Midbrain (tissue), 1 donor: ENCODE measurements around the gene PPP1R9B.

Experiments
- DNase-seq: peaks from one replicate; lab custom pipeline; 2025; lab: John Stamatoyannopoulos, UW

PPP1R9B gene

DNA sequence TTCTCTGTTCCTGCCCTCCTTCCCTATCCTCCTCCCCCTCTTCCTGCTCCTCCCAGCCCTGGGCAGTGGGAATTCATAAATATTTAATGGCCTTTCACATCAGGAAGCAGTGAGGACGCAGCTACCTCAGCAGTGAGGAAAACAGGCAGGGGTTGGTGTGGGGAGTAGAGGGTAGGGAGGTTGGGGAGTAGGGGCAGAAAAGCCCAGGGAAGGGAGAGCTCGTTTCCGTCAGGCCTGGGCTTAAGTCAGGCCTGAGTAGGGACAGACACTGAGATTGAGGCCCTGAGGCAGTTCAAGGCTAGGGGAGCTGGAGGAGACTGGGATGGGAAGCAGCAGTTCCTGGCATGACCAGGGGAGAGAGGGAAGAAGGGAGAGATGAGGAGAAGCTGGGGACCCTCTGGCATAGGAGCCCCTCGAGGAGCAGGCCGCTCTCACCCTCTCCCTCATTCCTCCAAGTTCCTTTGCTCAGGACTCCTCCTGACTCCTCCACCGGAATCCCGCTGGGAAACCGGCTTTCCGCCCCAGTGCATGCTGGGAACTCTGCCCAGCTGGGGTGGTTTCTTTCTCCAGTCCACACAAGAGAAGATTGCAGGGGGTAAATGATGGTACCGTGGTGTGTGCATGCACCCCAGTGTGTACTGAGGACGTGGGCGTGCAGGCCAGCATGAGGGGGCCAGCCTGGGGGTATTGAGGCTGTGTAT is 26.7 kb downstream of the PPP1R9B start:
- DNase-seq: no peak

DNA sequence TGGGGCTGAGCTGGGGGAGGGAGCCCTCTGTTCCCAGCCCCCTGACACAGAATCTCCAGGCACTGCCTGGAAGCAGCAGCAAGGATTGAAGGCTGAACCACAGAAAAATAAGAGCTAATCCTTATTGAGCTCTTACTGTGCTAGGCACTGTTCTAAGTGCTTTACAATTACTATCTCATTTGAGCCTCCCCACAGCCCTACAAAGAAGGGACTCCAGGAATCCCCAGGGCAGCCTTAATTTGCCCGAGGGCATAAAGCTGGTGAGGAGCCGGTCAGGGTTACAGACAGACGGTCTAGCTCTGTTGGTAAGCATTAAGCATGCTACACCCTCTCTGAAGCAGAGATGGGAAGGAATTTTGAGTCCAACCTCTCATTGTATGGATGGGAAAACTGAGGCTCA is 27.5 kb downstream of the PPP1R9B start:
- no peak for DNase-seq

- no peak for DNase-seq
Observed at GRCh38 chr17:50120475-50121253, 29.8 kb downstream of the PPP1R9B start.

DNA sequence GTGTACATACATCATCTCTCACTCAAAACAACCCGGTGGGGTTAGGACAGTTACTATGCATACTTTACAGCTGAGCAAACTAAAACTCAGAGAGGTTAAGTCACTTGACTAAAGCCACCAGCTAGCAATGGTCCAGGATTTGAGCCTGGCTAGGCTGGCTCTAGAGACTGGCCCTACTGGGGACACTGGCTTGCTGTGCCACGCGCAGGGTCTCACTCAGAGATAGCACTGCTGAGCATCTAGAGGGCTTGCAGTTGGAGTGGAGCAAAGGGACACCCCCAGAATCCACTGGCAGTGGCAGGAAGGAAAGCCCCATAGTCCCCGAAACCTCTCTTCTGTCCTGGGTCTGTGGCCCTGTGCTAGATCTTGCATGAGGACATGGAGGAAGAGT is 31.7 kb downstream of the PPP1R9B start:
- DNase-seq: no peak

GRCh38 chr17:50118076-50118827 is 32.2 kb downstream of the PPP1R9B start:
- no peak for DNase-seq

DNA sequence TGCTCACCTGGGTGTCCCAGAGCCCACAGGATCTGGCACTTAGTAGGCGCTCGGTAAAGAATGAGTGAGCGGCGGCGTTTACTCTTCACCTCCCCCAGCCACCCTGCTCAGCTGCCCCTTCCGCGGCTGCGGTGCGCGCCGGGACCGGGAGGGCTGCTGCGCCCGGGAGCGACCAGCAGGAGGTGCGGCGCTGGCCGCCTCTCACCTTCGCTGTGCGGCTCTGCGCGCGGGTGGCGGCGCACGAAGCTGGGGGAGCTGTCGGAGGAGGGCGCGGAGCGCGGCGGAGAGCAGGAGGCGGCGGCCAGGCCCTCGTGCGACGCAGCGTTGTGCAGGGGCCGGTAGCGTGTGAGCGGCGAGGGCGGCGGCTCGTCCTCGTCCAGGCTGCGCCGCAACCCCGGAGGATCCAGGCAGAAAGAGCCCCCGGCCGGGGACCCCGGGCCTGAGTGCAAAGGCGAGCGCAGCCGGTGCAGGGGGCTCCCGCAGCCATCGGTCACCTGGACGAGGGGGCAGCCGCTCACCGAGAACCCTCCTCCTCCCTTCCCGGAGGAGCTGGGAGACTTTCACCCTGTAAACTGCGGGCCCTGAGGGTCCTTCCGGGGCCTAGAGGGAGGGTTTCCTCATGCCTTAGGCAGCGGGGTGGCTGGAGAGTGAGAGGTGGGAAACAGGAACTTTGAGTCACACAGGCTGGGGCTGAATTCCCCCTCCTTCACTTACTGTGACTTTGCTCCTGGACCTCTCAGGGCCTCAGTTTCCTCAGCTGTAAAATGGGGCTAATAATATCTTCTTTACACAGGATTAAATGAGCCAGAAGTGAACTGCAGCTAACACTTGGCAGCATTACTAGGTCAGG is 33.0 kb downstream of the PPP1R9B start:
- DNase-seq: no peak

DNA sequence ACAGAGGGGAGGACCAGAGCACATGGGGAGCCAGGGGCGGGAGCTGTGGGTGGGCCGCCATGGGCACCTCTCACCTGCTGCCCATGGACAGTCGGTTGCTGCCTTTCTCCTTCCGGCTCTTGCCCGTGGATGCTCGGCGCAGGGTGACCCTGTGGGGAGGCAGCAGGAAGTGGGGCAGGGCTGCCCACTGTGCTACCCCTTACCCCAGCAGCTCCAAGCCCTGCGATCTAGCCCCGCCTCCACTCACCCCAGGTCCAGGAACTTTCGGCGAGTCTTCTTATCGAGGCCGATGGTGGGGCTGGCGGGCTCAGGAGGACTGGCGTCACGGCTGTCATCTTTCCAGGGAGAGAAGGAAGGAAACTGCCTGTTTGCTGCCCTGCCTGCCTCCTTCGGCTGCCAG is 34.7 kb downstream of the PPP1R9B start:
- DNase-seq: no peak

GRCh38 chr17:50114849-50115357 is 35.6 kb downstream of the PPP1R9B start:
- peak; percentile 64 for DNase-seq

- DNase-seq: no peak
Observed at GRCh38 chr17:50114401-50114800, 36.1 kb downstream of the PPP1R9B start.

- DNase-seq: no peak
Observed at GRCh38 chr17:50113624-50114320, 36.7 kb downstream of the PPP1R9B start.

GRCh38 chr17:50112694-50113093 is 37.8 kb downstream of the PPP1R9B start:
- DNase-seq: no peak

DNA sequence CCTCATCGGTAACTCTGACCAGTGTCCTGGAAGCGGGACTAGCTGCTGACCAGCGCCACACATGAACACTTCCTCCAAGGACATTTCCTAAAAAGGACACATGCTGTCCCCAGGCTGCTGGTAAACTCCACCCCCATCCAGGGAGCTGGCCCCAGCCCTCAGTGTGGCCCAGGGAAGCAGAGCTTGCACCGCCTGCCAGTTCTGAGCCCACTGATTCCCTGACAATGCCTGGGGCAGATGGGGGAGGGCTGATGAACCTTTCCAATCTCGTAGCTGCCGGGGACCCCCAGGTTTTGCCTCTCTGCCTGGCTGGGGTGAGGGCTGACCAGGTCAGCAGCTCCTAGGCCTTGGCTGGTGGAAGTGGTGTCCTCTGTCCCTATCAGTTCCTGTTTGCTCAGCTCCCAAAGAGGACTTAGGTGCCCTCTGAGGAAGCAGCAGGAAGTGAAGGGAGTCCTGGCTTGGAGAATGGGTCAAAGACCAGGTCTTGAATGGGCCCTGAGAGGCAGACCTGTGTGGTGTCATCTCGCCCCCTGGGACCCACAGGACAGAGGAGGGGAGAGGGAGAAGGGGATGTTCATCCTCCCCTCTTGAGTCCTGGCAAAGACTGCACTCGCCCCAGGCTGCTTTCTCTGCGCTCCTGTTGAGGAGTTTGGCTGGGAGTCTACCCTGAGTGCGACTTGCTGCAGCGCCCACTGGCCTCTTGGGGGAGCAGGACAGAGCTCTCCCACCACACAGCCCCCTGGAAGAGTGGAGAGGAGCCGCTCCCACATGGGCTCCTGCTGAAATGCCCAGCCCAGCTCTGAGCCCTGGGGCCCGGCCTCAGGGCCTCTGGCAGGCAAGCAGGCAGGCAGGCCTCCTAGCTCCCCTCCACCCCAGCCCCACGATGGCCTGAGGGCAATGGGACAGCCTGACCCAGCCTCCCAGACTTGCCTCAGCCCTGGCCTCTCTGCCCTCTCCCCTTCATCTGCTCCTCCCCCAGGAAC is 38.5 kb downstream of the PPP1R9B start:
- no peak for DNase-seq

GRCh38 chr17:50110591-50111349 is 39.7 kb downstream of the PPP1R9B start:
- no peak for DNase-seq

GRCh38 chr17:50109785-50110184 is 40.7 kb downstream of the PPP1R9B start:
- DNase-seq: no peak

- no peak for DNase-seq
Observed at GRCh38 chr17:50109207-50109606, 41.3 kb downstream of the PPP1R9B start.

GRCh38 chr17:50108556-50108955 is 41.9 kb downstream of the PPP1R9B start:
- no peak for DNase-seq

DNA sequence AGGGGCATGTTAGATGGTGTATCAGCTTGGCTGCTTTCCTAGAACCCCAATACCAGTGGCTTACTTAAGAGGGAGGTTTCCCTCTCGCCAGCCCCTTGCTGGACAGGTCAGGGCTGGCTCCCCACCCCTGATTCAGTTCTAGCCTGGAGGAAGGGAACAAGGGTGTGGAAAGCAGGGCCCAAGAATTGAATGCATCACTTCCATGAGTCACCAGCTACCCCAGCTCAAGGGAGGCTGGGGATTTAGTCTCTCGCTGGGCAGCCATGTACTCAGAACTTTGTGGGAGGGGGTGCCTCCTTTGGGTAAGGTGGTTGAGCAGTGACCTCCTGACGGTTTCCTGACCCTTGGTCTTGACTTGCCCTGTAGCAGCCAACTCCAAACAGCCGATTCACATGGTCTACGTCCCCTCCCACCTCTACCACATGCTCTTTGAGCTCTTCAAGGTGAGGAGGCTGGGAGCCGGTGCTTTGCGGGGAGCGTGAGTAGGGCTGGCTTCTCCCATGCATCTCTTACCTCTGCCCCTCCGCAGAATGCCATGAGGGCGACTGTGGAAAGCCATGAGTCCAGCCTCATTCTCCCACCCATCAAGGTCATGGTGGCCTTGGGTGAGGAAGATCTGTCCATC is 42.6 kb downstream of the PPP1R9B start:
- DNase-seq: no peak

DNA sequence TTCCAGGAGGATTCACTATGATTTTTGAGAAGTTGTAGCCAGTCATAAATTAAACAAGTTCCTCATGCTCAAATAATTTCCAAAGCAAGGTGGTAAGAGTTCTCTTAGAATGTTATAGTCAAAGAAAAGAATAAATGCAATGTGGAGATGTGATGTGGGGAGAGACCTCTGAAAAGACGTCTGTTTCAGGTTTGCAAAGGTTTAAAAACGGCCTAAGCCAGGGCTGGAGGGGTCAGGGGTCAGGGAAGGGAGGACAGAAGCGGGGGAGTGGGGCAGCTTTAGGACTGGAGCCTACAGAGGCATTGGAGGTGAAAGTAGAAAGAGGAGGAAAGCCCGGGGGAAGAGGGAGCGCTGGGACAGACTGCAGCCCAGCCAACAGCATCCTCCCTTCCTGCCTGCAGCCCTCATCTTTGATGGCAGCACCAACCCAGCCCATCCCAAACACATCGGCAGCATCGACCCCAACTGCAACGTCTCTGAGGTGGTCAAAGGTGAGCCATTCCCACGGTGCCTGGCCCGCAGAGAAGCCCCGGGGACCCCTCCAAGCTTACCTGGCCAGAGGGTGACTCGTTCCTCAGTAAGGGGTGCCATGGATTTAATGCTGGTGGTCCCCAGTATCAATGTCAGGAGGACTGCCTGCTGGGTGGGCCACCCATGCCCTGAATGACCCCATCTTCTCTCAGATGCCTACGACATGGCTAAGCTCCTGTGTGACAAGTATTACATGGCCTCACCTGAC is 43.9 kb downstream of the PPP1R9B start:
- no peak for DNase-seq
